Measurements from ENCODE around the gene RETREG2. TPM values are rescaled to one million over a fixed set of nuclear protein-coding genes. Genes with fewer than 3 reads are reported as not detected.

The RETREG2 gene
- total RNA-seq, 1 experiment from 2014 or later = 46.7 TPM

DNA sequence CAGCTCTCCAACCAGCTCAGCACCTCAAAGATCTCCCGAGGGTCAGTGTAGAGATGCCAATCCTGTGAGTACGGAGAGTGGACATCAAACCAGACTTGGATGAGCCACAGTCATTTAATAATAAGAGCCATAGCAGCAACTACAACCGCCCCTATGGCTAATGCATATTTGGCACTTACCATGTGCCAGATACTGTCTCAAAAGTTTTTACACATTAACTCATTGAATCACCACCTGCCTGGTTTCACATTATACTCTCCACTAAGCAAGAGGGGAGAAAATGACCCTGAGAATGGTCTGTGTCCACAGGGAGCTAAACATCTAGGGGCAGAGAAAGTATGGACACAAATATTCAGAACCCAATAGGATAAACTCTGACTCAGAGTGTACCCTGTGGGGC is 3.9 kb upstream of the RETREG2 start:
- H4K5ac ChIP-seq (ENCODE audit: insufficient read length, low read depth, low read length) = no peak overlapping the region
- H3K4me2 ChIP-seq (ENCODE audit: insufficient read depth, insufficient read length, low read length) = no peak overlapping the region
- H3K23me2 ChIP-seq (ENCODE audit: insufficient read length, low read depth, low read length, poor library complexity, severe bottlenecking) = peaks cover 20% of the 10 kb centered on the region

More for the DNA sequence above, 3.9 kb upstream of the RETREG2 start:
- Mint-ChIP-seq H3K4me1 (peaks cover 15 to 19% of the 10 kb centered on the region in 2 experiments), H3K4me3 (no peak overlapping the region), H3K9me3 (no peaks in the 10 kb centered on the region; a peak in 2 of 5 replicates), H3K27ac (no peak overlapping the region), H3K36me3 (ENCODE audit: insufficient read depth in 1 of 3, low read depth in 3 of 3) (peaks cover 8 to 27% (median 24%) of the 10 kb centered on the region in 3 experiments), H3K27me3 (ENCODE audit: low read depth) (no peaks in the 10 kb centered on the region; the same call in 1 of the 2 replicates)
- H3K18ac ChIP-seq (ENCODE audit: insufficient read length, low read depth, low read length) = no peak overlapping the region
- H2AFZ ChIP-seq (ENCODE audit: low read length) = no peak overlapping the region
- H4K8ac ChIP-seq (replicated peaks; ENCODE audit: insufficient read length, low read depth, low read length) = no peak overlapping the region
- 0 out of 2 replicates have a peak, but pooled peaks cover 3% of the 10 kb centered on the region for H3K4me1 ChIP-seq (ENCODE audit: insufficient read depth, low read length)
- H3K56ac ChIP-seq (ENCODE audit: insufficient read length, low read depth, low read length) = no peak overlapping the region
- no peak overlapping the region for H3K23ac ChIP-seq (ENCODE audit: insufficient read length, low read depth, low read length)
- H4K91ac ChIP-seq (ENCODE audit: insufficient read length, low read depth, low read length) = no peak overlapping the region
- H3K79me1 ChIP-seq (ENCODE audit: insufficient read depth, low read depth, low read length, poor library complexity, severe bottlenecking) = no peaks in the 10 kb centered on the region
- H3T11ph ChIP-seq (ENCODE audit: low read length) = no peak overlapping the region
- no peak overlapping the region for H3K9ac ChIP-seq (ENCODE audit: extremely low read depth, insufficient read length, low read length)
- H3K27ac ChIP-seq (ENCODE audit: insufficient read length, low read depth, low read length) = no peak overlapping the region
- H2BK120ac ChIP-seq (ENCODE audit: low read depth, low read length, poor library complexity, severe bottlenecking) = no peak overlapping the region
- H2BK5ac ChIP-seq (ENCODE audit: insufficient read length, low read length) = no peak overlapping the region
- no peak for TF ChIP-seq CTCF (conservative IDR thresholded peaks at IDR 0.05)
- no peaks in the 10 kb centered on the region for H3K27me3 ChIP-seq (ENCODE audit: insufficient read depth, low read length)
- H3K79me2 ChIP-seq (ENCODE audit: insufficient read depth, low read length) = no peaks in the 10 kb centered on the region
- H3K9me3 ChIP-seq (ENCODE audit: control insufficient read depth, low read depth, low read length) = no peaks in the 10 kb centered on the region
- H3K4ac ChIP-seq (ENCODE audit: low read depth, low read length) = no peak overlapping the region
- no peak overlapping the region for H3K14ac ChIP-seq (ENCODE audit: insufficient read depth, low read length)
- H2BK15ac ChIP-seq (ENCODE audit: low read depth, low read length) = no peak overlapping the region
- no peak overlapping the region for H2AK5ac ChIP-seq (ENCODE audit: insufficient read length, low read length)
- H4K20me1 ChIP-seq (ENCODE audit: control insufficient read depth, insufficient read depth, insufficient read length) = no peaks in the 10 kb centered on the region
- no peak overlapping the region for H2BK20ac ChIP-seq (ENCODE audit: low read depth, low read length, poor library complexity, severe bottlenecking)
- H2BK12ac ChIP-seq (ENCODE audit: insufficient read length, low read depth, low read length) = no peak overlapping the region
- no peak for DNase-seq
- no CpG with 5 or more reads among the region's 3 CpGs for WGBS (ENCODE audit: extremely low coverage, insufficient read length, low lambda C conversion rate)
